ENCODE data around the gene COX6A2. TPM values are rescaled to one million over a fixed set of nuclear protein-coding genes. Genes with fewer than 3 reads are reported as not detected.

Gene COX6A2
- total RNA-seq, 1 experiment from 2014 or later: not detected

DNA sequence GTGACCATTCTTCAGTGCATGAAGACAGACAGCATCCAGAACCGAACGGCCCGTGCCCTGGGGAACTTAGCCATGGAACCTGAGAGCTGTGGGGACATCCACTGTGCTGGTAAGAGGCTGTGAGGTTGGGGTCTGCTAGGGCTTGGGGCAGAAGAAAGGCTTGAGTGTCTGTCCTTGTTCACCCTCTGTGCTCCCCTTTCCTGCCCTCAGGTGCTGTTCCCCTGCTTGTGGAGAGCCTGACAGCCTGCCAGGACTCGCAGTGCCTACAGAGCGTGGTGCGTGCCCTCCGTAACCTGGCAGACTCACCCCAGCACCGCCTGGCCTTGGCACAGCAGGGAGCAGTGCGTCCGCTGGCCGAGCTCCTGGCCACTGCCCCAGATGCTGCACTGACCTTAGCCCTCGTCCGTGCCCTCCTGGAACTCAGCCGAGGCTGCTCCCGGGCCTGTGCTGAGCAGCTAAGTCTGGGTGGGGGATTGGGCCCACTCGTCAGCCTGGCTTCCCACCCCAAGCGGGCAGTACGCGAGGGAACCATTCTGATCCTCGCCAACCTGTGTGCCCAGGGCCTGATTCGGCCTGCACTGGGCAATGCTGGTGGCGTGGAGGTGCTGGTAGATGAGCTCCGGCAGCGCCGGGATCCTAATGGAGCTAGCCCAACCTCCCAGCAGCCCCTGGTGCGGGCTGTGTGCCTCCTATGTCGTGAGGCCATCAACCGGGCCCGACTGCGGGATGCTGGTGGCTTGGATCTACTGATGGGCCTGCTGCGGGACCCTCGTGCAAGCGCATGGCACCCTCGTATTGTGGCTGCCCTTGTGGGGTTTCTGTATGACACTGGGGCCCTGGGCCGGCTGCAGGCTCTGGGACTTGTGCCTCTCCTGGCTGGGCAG lies 34.0 kb upstream of the COX6A2 start:
- no peak overlapping the region for H3K27ac Mint-ChIP-seq
- no peak overlapping the region for H3K56ac ChIP-seq (ENCODE audit: insufficient read length, low read depth, low read length)

More for the DNA sequence above, 34.0 kb upstream of the COX6A2 start:
- Histone ChIP-seq H3K9ac (ENCODE audit: extremely low read depth, insufficient read length, low read length) (no peak overlapping the region), H3K27me3 (ENCODE audit: insufficient read depth, low read length) (no peaks in the 10 kb centered on the region), H3T11ph (ENCODE audit: low read length) (no peak overlapping the region), H3K79me2 (ENCODE audit: insufficient read depth, low read length) (no peaks in the 10 kb centered on the region; the same call in 1 of the 2 replicates), H3K23me2 (ENCODE audit: insufficient read length, low read depth, low read length, poor library complexity, severe bottlenecking) (peaks cover 8% of the 10 kb centered on the region), H3K4me2 (ENCODE audit: insufficient read depth, insufficient read length, low read length) (no peak overlapping the region), H3K79me1 (ENCODE audit: insufficient read depth, low read depth, low read length, poor library complexity, severe bottlenecking) (no peaks in the 10 kb centered on the region), H2BK15ac (ENCODE audit: low read depth, low read length) (no peak overlapping the region), H4K91ac (ENCODE audit: insufficient read length, low read depth, low read length) (no peak overlapping the region), H4K5ac (ENCODE audit: insufficient read length, low read depth, low read length) (no peak overlapping the region), H3K9me3 (ENCODE audit: control insufficient read depth, low read depth, low read length) (no peaks in the 10 kb centered on the region), H4K8ac (replicated peaks; ENCODE audit: insufficient read length, low read depth, low read length) (no peak overlapping the region), H3K18ac (ENCODE audit: insufficient read length, low read depth, low read length) (no peak overlapping the region), H3K23ac (ENCODE audit: insufficient read length, low read depth, low read length) (no peak overlapping the region), H3K4ac (ENCODE audit: low read depth, low read length) (no peak overlapping the region), H3K14ac (ENCODE audit: insufficient read depth, low read length) (no peak overlapping the region), H3K27ac (ENCODE audit: insufficient read length, low read depth, low read length) (no peak overlapping the region), H2AK5ac (ENCODE audit: insufficient read length, low read length) (no peak overlapping the region), H2BK5ac (ENCODE audit: insufficient read length, low read length) (no peak overlapping the region), H3K4me1 (ENCODE audit: insufficient read depth, low read length) (no peaks in the 10 kb centered on the region), H2AFZ (ENCODE audit: low read length) (no peak overlapping the region), H2BK12ac (ENCODE audit: insufficient read length, low read depth, low read length) (no peak overlapping the region), H2BK120ac (ENCODE audit: low read depth, low read length, poor library complexity, severe bottlenecking) (no peak overlapping the region), H4K20me1 (ENCODE audit: control insufficient read depth, insufficient read depth, insufficient read length) (no peaks in the 10 kb centered on the region), H2BK20ac (ENCODE audit: low read depth, low read length, poor library complexity, severe bottlenecking) (no peak overlapping the region)
- Mint-ChIP-seq H3K27me3 (ENCODE audit: low read depth) (no peaks in the 10 kb centered on the region), H3K4me3 (no peak overlapping the region), H3K4me1 (peaks cover 11 to 12% of the 10 kb centered on the region in 2 experiments), H3K9me3 (peaks cover 0 to 2% of the 10 kb centered on the region in 2 experiments; a peak in 1 of 5 replicates), H3K36me3 (ENCODE audit: insufficient read depth in 1 of 3, low read depth in 3 of 3) (peaks cover 3 to 32% (median 29%) of the 10 kb centered on the region in 3 experiments)
- TF ChIP-seq, protein P1, sequence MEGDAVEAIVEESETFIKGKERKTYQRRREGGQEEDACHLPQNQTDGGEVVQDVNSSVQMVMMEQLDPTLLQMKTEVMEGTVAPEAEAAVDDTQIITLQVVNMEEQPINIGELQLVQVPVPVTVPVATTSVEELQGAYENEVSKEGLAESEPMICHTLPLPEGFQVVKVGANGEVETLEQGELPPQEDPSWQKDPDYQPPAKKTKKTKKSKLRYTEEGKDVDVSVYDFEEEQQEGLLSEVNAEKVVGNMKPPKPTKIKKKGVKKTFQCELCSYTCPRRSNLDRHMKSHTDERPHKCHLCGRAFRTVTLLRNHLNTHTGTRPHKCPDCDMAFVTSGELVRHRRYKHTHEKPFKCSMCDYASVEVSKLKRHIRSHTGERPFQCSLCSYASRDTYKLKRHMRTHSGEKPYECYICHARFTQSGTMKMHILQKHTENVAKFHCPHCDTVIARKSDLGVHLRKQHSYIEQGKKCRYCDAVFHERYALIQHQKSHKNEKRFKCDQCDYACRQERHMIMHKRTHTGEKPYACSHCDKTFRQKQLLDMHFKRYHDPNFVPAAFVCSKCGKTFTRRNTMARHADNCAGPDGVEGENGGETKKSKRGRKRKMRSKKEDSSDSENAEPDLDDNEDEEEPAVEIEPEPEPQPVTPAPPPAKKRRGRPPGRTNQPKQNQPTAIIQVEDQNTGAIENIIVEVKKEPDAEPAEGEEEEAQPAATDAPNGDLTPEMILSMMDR (conservative IDR thresholded peaks at IDR 0.05): no peak
- WGBS (ENCODE audit: extremely low coverage, insufficient read length, low lambda C conversion rate): no CpG with 5 or more reads among the region's 35 CpGs
- no peak for DNase-seq

All from H9 (cell line).